Testis (tissue), 3 donors: ENCODE results near the gene STK40. TPM values are rescaled to one million over a fixed set of nuclear protein-coding genes. Genes with fewer than 3 reads are reported as not detected.
A peak's percentile ranks its signal among the peaks of the same experiment; 100 is the strongest.

Experiments used
- DNase-seq: peaks from one replicate; pipeline ENCODE4 v3.0.0-alpha.2; 2019
- H3K27ac ChIP-seq, 2 donors: fragments of 200-600 bp; sonication (generic); one replicate each; pipeline ENCODE4 v1.5.1; 2019
- H3K27me3 ChIP-seq: fragments of 200-600 bp; sonication (generic); one replicate; pipeline ENCODE4 v1.5.1; 2019
- H3K36me3 ChIP-seq: fragments of 200-600 bp; sonication (generic); one replicate; pipeline ENCODE4 v1.5.1; 2017; ENCODE audit warnings: low read depth; ENCODE audit errors: missing control alignments
- H3K4me1 ChIP-seq: fragments of 200-600 bp; sonication (generic); one replicate; pipeline ENCODE4 v1.5.1; 2019
- H3K4me3 ChIP-seq, 2 donors: fragments of 200-600 bp; sonication (generic); one replicate each; pipeline ENCODE4 v1.5.1; 2017 to 2019
- H3K9me3 ChIP-seq: fragments of 200-600 bp; sonication (generic); one replicate; pipeline ENCODE4 v1.5.1; 2017
- POLR2A ChIP-seq: fragments of 450-650 bp; IDR thresholded peaks from one replicate; pipeline ENCODE4 v1.6.1; 2017; ENCODE audit warnings: antibody characterized with exemption, mild to moderate bottlenecking, moderate library complexity
- WGBS, 2 donors: methylation state at CpG; one replicate each; pipeline ENCODE4 v1.1.5; 2018; 5-methylcytosine and 5-hydroxymethylcytosine counted together
- intact Hi-C: fragments of 100-400 bp; cut with DNase I; formaldehyde crosslinking; loops from one replicate; pipeline ENCODE4 v1.15.1; 2023; ENCODE audit warnings: low total_unique reads
- polyA plus RNA-seq: library from polyadenylated mRNA; stranded (reverse); fragments of 350-450 nt; fragmentation: Illumina TruSeq; extraction: RNeasy Lipid Tissue Mini Kit (QIAGEN cat#74804); gene quantifications from one replicate; pipeline ENCODE4 v1.2.3, GENCODE V29; 2014; ENCODE audit warnings: low read depth, low replicate concordance; ENCODE audit not compliant: insufficient read depth
- total RNA-seq, 2 donors: library from RNA; depleted of rRNA; stranded (reverse); fragments of >200 nt; gene quantifications; one replicate each; pipeline ENCODE4 v1.2.3, GENCODE V29; 2016
- TF ChIP-seq, protein P1 (sequence below), 3 experiments: fragments of 450-650 bp in 2 of 3; fragments of 200-600 bp in 1 of 3; sonication (generic) in 1 of 3; IDR thresholded peaks; one replicate each; pipeline ENCODE4 v1.5.1; 2016 to 2019; ENCODE audit warnings: antibody characterized with exemption in 3 of 3, mild to moderate bottlenecking in 2 of 3, moderate library complexity in 1 of 3

Gene STK40
- total and polyA plus RNA-seq, 3 donors from 2014 or later = 126 to 159 (median 140) TPM

DNA sequence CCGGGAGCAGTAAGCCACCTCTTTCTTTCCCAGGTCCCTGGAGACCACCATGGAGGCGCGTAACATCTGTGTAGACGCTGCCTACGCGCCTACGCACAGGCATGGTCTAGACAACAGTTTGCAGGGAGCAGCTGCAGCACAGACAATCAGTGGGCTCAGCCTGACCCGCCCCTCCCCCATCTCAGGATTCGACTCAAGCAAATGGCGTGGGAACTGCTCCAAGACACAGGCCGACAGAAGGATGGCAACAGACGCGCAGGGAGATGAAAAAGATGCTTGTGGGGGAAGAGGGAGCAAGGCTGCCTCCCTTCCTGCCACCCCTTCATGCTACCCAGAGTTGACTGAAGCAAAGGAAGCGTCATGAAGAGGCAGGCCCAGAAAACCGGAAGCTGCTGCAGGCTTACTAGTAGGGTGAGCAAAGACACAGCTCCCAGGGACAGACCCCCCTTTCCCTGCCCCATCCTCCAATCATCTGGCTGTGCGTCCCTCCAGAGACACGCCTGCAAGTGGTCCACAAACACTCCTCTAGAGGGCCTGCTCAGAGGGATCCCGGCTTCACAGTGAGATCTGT is 19.5 kb downstream of the STK40 start:
- 31 to 47% methylated on average over 18 of the region's 18 CpGs for WGBS, 2 donors
- Histone ChIP-seq H3K36me3 (no peaks in the 10 kb centered on the region), H3K9me3 (no peaks in the 10 kb centered on the region), H3K4me3 (no peak overlapping the region), H3K4me1 (peaks cover 27% of the 10 kb centered on the region), H3K27ac (peak overlapping the region in 1 of 2 donors; percentile 62), H3K27me3 (no peaks in the 10 kb centered on the region)
- peak; percentile 47 for DNase-seq
- intact Hi-C loops = no loop called here
- no peak for TF ChIP-seq POLR2A
- TF ChIP-seq, protein P1, sequence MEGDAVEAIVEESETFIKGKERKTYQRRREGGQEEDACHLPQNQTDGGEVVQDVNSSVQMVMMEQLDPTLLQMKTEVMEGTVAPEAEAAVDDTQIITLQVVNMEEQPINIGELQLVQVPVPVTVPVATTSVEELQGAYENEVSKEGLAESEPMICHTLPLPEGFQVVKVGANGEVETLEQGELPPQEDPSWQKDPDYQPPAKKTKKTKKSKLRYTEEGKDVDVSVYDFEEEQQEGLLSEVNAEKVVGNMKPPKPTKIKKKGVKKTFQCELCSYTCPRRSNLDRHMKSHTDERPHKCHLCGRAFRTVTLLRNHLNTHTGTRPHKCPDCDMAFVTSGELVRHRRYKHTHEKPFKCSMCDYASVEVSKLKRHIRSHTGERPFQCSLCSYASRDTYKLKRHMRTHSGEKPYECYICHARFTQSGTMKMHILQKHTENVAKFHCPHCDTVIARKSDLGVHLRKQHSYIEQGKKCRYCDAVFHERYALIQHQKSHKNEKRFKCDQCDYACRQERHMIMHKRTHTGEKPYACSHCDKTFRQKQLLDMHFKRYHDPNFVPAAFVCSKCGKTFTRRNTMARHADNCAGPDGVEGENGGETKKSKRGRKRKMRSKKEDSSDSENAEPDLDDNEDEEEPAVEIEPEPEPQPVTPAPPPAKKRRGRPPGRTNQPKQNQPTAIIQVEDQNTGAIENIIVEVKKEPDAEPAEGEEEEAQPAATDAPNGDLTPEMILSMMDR (IDR thresholded peaks at IDR 0.05) = no peak

GRCh38 chr1:36365381-36365780 is 20.3 kb downstream of the STK40 start:
- peak; percentile 75 for DNase-seq
- peak overlapping the region; percentile 29 to 62 for H3K27ac ChIP-seq
- intact Hi-C loops = no loop called here

DNA sequence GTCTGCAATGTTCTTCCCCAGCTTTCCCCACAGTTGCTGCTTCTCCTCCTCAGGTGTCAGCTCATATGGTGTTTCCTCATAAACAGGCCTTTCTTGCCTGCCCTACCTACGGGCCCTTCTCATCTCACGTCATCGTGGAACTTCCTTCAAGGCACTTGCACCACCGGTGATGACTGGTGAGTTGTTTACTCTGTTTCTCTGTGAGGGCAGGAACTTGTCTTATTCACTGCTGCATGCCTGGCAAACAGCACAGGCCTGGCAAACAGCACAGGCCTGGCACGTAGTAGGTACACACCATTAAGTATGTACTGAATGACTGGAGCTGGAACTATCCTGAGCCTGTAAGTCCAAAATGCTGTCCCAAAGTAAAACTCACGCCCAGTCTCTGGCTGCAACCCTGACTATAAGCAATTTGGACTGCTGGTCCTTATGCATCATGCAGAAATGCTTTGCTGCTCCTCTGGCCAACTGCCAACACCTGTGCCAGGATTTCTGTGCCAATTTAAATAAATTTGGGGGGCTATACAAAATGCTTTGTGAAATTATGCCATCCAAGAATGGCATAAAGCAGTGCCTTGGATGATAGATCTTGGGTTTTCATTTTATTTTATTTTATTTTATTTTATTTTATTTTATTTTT is 25.7 kb downstream of the STK40 start:
- TF ChIP-seq, protein P1 (IDR thresholded peaks at IDR 0.05) = no peak
- no peak for TF ChIP-seq POLR2A
- H3K27ac ChIP-seq = no peak overlapping the region
- H3K36me3 ChIP-seq = no peaks in the 10 kb centered on the region

More at GRCh38 chr1:36365381-36365780, 20.3 kb downstream of the STK40 start:
- H3K27me3 ChIP-seq = no peaks in the 10 kb centered on the region
- 45 to 62% methylated on average over 1 of the region's 1 CpG for WGBS, 2 donors
- peaks cover 27% of the 10 kb centered on the region for H3K4me1 ChIP-seq
- H3K36me3 ChIP-seq = no peaks in the 10 kb centered on the region
- no peak overlapping the region for H3K4me3 ChIP-seq
- TF ChIP-seq POLR2A = no peak
- TF ChIP-seq, protein P1 (IDR thresholded peaks at IDR 0.05) = no peak
- H3K9me3 ChIP-seq = no peaks in the 10 kb centered on the region

DNA sequence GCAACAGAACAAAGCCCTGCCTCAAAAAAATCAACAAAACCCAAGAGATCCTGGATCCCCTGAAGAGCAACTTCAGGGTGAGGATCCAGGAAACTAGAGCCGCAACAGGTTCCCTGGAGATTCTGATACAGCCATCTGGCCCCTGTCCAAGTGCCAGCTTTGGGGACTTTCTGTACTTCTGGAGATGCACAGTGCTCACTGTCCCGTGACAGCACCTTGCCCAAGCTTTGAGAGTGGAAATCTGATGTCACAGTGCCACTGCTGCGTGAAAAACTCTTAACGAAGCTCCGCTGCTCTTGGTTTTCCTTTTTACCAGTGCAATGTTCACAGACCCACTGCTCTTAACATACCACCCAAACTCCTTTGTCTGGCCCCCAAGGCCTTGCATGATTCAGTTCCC is 26.3 kb downstream of the STK40 start:
- intact Hi-C loops = no loop called here
- Histone ChIP-seq H3K4me1 (peaks cover 11% of the 10 kb centered on the region), H3K36me3 (no peaks in the 10 kb centered on the region), H3K4me3 (no peak overlapping the region), H3K9me3 (no peaks in the 10 kb centered on the region), H3K27me3 (no peaks in the 10 kb centered on the region), H3K27ac (no peak overlapping the region)
- 60 to 81% methylated on average over 5 of the region's 5 CpGs for WGBS, 2 donors
- TF ChIP-seq, protein P1 (IDR thresholded peaks at IDR 0.05) = no peak
- no peak for TF ChIP-seq POLR2A
- peak; percentile 27 for DNase-seq

More for the DNA sequence above, 25.7 kb downstream of the STK40 start:
- intact Hi-C loops = no loop called here
- Histone ChIP-seq H3K4me1 (peaks cover 12% of the 10 kb centered on the region), H3K9me3 (no peaks in the 10 kb centered on the region), H3K27me3 (no peaks in the 10 kb centered on the region), H3K4me3 (no peak overlapping the region)
- DNase-seq = no peak
- 83 to 88% methylated on average over 5 to 6 of the region's 6 CpGs for WGBS, 2 donors
